C4-2B (cell line): ENCODE data around the gene SCN8A.

Experiments
- CTCF ChIP-seq: fragments of 450-650 bp; conservative IDR thresholded peaks from 2 replicates; pipeline ENCODE4 v1.5.1; 2017; ENCODE audit warnings: mild to moderate bottlenecking
- ZFX ChIP-seq: fragments of 450-650 bp; IDR thresholded peaks from 2 replicates; pipeline ENCODE4 v1.6.1; 2017

GRCh38 chr12:51699219-51699618 is 108.2 kb downstream of the SCN8A start:
- TF ChIP-seq CTCF (no peak), ZFX (no peak)
